HG02885 (cell line): ENCODE measurements around the gene ANKS1B.
"Not testable (repeated sequence)": the region's sequence is repeated elsewhere in the genome, so short reads cannot be mapped to it uniquely, and the experiment has no call there.

Experiments
- ATAC-seq: cut with Tn5 transposase; IDR thresholded peaks from one replicate; pipeline ENCODE4 v1.9.1; 2021; ENCODE audit warnings: mild to moderate bottlenecking; ENCODE audit not compliant: unreplicated experiment, poor library complexity

Gene ANKS1B

DNA sequence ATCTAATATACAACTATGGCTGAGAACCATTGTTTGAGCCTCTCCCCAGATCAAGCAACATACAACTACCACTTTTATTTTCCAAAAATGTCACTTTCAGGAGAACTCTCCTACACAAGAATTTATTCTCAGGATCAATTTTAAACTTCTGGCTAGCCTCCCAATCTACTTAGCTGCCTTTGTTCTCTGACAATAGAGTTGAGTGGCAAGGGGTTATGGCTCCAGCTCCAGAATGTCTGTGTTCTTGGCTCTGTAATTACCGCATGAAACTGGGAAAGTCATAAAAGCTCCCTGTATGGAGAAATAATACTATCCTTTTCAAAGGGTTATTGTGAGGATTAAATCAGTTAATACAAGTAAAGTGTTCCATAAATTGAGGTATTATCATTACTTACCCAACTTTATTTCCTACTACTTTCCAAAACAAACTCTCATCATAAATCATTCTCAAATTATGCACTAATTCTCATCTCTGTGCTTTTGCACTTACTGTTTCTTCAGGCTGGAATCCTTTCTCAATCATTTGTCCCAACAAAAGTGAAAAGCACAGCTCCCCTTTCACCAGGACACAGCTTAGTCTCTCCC is 215.2 kb downstream of the ANKS1B start:
- ATAC-seq: no peak

DNA sequence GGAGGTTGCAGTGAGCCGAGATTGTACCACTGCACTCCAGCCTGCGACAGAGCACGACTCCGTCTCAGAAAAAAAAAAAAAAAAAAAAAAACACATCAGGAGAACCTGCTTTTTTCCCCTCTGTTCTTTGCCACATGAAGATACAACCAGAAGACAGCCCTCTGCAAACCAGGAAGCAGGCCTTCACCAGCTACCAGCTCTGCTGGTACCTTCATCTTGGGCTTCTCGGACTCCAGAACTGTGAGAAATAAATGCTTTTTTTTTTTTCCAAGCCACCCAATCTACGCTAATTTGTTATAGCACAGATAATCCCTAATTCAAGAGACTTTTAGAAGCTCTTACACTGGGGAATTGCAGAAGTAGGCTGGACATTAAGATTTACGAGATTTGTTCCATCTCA is 216.0 kb downstream of the ANKS1B start:
- no peak for ATAC-seq

DNA sequence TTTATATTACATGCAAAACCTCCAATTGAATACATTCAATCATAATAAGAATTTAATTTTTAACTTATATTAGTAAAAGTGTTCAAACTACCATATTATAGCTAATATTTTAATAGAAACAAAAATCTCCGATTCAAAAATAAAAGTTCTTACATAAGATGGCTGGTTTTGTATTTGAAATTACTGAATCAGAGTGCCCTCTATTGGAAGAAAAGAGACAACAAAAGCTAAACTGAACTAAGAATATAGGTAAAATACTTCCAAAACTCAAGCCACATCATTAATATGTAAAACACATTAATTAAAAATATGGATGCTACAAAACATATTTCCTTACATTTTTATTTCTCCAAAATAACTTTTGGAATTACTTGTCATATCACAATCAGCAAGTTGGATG is 216.9 kb downstream of the ANKS1B start:
- ATAC-seq: no peak

DNA sequence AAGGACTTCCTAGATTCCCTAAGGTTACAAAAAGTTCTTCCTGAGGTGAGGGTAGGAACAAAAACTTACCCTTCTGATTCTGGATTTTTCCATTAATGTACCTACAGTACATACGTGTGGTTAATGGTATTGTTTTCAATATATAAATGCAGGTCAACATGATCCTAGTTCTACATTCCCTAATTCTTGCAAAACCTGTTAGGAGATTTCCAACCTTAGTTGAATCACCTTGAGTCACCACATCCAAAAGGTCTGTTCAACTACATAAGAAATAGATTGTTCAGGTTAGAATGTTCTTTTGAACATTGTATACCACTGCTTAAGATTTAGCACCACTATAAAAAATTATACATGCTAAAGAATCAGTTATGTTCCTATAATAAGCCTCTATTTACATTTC is 218.3 kb downstream of the ANKS1B start:
- ATAC-seq: no peak

DNA sequence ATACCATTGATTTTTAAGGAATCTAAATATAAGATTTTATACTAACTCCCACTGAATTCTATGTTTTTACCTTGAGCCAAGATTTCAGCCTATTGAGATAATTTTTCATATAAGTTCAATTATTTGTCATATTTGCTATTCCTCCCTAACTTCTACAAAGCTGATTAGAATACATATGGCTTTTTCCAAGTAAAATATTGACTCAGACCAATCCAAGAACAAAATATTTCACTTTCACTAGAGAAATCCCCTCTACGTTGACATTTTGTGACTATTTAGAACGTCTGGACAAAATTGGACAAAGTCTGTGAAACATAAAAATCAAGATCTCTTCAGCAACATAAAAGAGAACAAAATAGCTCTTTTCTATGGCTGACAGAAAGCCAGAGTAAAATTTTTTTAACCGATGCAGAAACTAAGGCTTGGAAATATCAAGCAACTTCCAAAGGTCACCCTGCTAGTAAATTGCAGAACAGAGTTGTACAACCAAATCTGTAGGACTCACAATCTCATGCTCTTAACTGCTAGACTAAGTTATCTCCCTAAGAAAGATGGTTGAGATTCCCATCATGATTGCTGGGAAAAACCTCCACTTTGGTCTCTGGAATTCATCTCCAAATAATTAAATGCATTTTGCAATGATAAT is 219.1 kb downstream of the ANKS1B start:
- no peak for ATAC-seq

DNA sequence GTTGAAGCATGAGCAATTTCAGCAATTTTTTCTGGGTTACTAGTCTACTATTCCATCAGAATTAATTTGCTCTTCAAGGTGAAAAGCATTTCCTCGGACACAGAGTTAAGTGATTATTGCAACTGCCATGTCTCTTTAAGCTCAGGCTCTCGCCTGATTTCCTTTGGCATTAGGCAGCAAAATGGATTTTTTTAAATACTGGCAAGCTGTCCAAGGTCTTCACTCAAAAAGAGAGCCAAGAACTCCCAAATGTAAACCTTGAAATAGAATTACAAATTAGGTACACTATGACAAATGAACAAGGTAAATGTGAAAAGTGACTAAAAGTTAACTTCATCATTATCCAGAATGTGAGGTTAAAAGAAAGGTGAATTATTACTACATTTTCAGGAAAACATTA is 225.3 kb downstream of the ANKS1B start:
- ATAC-seq: no peak

DNA sequence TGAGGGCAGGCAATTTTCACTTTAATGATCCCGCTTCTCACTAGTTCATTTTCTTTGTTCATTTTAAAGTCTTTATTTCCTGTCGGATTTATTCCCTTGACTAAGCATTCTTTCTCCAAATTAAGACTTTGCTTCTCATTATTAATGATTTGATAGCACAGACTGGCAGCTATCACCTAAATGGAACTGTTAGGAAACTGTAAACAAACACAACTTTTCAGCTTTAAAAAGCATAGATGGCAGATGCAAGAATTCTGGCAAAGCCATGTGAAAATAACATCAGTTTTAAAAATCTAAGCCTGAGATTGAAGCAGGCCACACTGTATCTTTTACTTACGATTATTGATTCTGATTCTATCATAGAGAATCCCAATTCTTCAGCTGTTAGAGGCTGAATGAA is 225.7 kb downstream of the ANKS1B start:
- no peak for ATAC-seq

DNA sequence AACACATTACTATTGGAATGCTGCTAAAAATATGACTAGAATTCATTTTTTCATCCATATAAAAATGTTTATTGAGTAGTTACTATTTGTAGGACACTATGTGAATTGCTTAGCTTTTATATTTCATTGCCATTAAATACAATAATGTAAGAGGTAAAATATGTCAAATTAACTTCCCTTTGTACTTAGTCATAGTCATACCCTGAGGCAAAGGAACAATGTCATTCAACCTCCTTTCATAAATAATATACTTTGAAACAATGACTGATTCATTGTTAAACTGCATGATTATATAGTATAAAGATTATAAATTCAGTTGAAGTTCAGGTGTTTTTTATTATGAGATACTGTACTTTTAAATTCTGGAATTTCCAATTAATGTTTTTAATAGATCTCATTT is 232.0 kb downstream of the ANKS1B start:
- ATAC-seq: no peak

DNA sequence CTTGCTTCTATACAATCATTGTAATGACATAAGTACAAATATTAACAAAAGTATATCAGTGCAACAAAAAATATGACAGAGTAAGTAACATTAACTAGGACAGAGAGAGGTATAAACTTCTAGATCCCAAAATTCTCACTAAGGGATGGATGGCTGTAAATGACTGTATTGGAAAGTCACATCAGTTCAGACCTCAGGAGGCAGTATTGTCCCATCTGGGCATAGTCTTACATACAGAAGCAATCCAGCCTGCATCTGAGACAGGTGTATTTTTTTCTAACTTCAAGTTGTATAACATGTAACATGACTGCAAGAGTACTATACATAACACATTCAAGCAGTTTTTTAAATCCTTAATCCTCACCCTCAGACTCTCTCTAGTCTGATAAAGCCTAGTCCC is 238.2 kb downstream of the ANKS1B start:
- ATAC-seq: no peak

DNA sequence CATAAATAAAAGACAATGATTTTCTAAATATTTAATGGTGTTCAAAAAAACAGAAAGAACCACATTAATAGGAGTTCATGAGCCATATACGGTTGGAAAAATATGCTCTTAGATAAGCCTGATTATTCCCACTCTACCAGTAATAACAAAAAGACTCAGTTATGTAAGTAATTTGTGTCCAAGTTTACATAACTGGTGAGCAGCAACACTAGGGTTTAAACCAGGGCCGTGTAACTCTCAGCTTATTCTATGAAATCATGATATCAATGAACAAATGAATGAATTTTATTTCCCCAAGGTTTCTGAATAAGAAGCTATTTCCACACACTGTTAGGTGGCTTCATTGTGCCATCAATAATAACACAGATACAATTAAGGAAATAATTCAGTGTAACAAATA is 238.8 kb downstream of the ANKS1B start:
- ATAC-seq: no peak

DNA sequence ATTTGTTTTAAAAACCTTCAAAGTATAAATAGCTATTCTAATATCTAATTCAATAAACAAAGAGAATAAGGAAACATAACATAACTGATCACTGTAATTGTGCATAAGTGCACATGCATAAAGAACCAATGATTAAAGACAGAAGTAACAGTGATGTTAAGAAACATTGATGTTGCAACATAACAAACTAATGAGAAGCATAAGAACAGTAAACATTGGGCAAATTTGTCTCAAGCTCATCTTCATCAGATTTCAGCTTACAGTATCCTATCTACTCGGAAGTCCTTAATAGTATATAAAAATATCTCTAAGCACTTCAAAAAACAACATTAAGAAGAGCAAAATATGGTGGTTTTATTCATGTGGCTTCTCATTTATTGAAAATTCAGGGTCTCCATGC is 239.6 kb downstream of the ANKS1B start:
- no peak for ATAC-seq

DNA sequence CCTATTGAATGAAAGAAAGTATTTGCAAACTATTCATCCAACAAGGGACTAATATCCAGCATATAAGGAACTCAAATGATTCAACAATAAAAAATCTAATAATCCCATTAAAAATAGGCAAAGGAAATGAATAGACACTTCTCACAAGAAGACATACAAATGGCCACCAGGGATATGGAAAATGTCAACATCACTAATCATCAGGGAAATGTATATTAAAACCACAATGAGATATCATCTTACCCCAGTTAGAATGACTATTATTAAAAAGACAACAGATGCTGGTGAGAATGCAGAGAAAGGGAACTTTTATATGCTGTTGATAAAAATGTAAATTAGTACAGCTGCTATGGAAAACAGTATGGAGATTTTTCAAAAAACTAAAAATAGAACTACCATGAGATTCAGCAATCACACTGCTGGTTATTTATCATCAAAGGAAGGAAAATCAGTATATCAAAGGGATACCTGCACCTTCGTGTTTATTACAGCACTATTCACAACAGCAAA is 247.9 kb downstream of the ANKS1B start:
- ATAC-seq: no peak

DNA sequence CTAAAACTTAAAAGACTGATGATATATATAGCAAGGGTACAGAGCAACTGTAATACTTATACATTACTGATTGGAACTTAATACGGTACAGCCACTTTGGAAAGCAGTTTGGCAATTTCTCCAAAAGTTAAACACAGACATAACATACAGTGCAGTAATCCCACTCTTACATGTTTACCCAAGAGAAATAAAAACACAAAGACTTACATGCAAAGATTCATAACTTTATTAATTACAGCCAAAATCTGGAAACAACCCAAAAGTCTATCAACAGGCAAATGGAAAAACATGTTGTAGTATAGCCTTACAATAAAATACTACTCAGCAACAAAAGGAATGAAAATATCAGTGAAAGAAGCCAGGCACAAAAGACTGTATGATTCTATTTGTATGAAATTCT is 252.6 kb downstream of the ANKS1B start:
- no peak for ATAC-seq

DNA sequence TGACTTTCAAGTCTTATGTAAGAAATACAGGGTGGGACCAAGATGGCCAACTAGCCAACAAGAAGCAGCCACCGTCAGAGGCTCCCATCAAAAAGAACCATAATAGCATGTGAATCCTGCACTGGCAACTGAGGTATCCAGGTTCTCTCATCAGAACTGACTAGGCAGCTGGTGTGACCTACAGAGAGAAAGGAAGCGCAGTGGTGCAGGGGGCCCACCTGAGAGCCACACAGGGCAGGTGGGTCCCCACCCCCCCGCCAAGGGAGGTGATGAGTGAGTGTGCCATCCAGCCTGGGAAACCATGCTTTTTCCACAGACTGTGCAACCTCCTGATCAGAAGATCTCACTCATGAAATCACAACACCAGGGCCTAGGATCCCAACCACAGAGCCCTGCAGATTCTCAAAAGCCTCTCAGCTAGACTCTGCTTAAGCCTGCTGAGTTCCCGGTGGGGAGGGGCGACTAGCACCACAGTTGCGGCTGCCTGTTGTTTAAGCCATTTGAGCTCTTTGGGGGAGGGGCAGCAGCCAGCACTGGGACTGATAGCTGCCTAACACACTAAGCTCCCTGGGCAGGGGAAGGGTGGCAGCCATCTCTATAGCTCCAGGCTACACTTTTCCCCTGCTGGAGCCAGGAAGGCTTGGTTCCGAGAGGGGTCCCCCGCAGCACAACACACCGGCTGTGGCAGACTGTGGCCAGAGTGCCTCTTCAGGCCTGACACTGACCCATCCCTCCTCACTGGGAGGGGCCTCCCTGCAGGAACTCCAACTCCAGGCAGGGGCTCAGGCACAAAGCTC is 261.8 kb downstream of the ANKS1B start:
- ATAC-seq: no peak

DNA sequence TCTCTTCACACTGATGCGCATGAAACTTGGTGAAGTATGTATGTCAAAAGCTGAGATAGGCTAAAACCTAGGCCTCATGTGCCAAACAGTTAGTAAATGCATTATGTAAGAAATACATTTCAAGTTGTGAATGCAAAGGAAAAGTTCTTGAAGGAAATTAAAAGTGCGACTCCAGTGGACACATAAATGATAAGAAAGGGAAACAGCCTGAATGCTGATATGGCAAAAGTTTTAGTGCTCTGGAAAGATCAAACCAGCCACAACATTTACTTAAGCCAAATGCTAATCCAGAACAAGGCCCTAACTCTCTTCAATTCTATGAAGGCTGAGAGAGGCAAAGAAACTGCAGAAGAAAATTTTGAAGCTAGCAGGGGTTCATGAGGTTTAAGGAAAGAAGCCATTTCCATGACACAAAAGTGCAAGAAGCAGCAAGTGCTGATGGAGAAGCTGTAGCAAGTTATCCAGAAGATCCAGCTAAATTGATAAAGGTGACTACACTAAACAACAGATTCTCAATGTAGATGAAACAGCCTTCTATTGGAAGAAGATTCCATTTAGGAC is 262.9 kb downstream of the ANKS1B start:
- no peak for ATAC-seq

DNA sequence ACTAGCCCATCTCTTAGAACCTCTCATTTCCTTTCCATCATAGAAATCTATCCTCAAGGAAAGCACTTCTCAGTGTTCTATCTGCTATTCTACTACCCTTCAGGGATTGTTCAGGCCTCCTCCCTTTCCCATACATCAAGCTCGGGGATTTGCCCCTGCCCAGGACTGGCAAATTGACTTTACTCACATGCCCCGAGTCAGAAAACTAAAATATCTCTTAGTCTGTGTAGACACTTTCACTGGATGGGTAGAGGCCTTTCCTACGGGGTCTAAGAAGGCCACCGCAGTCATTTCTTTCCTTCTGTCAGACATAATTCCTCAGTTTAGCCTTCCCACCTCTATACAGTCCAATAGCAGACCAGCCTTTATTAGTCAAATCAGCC is 264.7 kb downstream of the ANKS1B start:
- ATAC-seq: not testable (repeated sequence)

DNA sequence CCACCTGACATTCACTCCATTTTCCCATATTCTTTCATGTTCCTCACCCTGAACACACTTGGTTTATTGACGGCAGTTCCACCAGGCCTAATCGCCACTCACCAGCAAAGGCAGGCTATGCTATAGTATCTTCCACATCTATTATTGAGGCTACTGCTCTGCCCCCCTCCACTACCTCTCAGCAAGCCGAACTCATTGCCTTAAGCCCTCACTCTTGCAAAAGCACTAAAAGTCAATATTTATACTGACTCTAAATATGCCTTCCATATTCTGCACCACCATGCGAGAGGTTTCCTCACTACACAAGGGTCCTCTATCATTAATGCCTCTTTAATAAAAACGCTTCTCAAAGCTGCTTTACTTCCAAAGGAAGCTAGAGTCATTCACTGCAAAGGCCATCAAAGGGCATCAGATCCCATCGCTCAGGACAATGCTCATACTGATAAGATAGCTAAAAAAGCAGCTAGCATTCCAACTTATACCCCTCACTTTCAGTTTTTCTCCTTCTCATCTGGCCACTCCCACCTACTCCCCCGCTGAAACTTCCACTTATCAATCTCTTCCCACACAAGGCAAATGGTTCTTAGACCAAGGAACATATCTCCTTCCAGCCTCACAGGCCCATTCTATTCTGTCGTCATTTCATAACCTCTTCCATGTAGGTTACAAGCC is 265.2 kb downstream of the ANKS1B start:
- ATAC-seq: not testable (repeated sequence)

DNA sequence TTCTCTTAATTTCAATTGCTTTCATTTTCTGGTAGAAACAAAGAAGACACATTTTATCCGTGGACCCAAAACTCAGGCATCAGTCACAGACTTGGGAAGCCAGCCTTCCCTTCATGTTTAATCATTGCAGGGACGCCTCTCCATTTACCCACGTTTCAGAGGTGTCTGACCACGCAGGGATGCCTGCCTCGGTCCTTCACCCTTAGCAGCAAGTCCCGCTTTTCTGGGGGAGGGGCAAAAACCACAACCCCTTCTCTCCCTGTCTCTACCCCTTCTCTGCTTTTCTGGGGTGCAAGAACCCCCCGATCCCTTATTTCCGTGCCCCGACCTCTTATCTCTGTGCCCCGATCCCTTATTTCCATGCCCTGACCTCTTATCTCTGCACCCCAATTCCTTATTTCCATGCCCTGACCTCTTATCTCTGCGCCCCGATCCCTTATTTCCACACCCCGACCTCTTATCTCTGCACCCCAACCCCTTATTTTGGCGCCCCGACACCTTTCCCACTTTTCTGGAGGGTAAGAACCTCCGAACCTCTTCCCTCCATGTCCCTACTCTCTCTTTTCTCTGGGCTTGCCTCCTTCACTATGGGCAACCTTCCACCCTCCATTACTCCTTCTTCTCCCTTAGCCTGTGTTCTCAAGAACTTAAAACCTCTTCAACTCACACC is 268.8 kb downstream of the ANKS1B start:
- not testable (repeated sequence) for ATAC-seq

DNA sequence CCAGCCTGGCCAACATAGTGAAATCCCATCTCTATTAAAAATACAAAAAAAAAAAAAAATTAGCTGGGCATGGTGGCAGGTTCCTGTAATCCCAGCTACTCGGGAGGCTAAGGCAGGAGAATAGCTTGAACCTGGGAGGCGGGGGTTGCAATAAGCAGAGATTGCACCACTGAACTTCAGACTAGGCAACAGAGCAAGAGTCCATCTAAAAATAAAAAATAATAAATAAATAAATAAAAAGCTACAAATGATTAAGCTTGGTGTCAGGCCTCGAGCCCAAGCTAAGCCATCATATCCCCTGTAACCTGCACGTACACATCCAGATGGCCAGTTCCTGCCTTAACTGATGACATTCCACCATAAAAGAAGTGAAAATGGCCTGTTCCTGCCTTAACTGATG is 269.8 kb downstream of the ANKS1B start:
- not testable (repeated sequence) for ATAC-seq

DNA sequence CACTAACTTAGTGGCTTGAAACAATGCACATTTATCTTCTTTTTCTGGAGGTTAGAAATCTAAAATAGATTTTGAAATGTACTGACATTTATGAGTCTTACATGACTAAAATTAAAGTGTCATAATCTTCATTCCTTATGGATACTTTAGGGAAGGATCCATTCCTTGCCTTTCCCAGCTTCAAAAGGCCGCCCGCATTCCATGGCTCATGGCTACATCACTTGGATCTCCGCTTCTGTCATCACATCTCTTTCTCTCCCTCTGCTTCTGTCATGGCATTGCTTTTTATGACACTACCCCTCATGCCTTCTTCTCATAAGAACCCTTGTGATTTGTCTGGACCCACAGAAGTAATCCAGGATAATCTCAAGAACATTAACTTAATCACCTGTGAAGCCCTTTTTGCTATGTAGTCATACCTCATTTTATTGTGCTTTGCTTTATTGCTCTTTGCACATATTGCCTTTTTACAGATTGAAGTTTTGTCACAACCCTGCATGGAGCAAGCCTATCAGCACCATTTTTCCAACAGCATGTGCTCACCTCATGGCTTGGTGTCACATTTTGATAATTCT is 270.7 kb downstream of the ANKS1B start:
- ATAC-seq: no peak
